Ovary (tissue), 9 donors: ENCODE measurements around the gene NUSAP1. TPM values are rescaled to one million over a fixed set of nuclear protein-coding genes. Genes with fewer than 3 reads are reported as not detected.

Experiments used
- DNase-seq, 5 donors: peaks; one replicate each; pipeline ENCODE4 v3.0.0-alpha.2; 2019 to 2020
- H3K27ac ChIP-seq, 2 donors: fragments of 200-600 bp; one replicate each; pipeline versions ENCODE4 v1.5.1 to v1.8.0; 2019 to 2022
- H3K27me3 ChIP-seq: fragments of 200-600 bp; one replicate; pipeline ENCODE4 v1.8.0; 2022
- H3K36me3 ChIP-seq: fragments of 200-600 bp; sonication (generic); one replicate; pipeline ENCODE4 v1.5.1; 2019
- H3K4me1 ChIP-seq: one replicate; pipeline ENCODE4 v1.8.1; 2013; ENCODE audit warnings: mild to moderate bottlenecking, moderate library complexity; ENCODE audit not compliant: insufficient read depth
- H3K4me3 ChIP-seq: fragments of 200-600 bp; sonication (generic); one replicate; pipeline ENCODE4 v1.5.1; 2017
- H3K9me3 ChIP-seq, 2 donors: fragments of 200-600 bp in 1 of 2; sonication (generic) in 1 of 2; one replicate each; pipeline versions ENCODE4 v1.5.1 to v1.8.1; 2013 to 2019; ENCODE audit warnings: mild to moderate bottlenecking in 1 of 2, moderate library complexity in 1 of 2
- CTCF ChIP-seq, 3 donors: fragments of 450-650 bp in 2 of 3; fragments of 200-600 bp in 1 of 3; IDR thresholded peaks; one replicate each; pipeline versions ENCODE4 v1.5.1 to v1.8.0; 2016 to 2022; ENCODE audit warnings: antibody characterized with exemption in 3 of 3, mild to moderate bottlenecking in 1 of 3
- EP300 ChIP-seq: sonication (generic); formaldehyde crosslinking; IDR thresholded peaks from one replicate; pipeline ENCODE4 v1.6.1; 2017; ENCODE audit warnings: antibody characterized with exemption
- POLR2A ChIP-seq: fragments of 450-650 bp; IDR thresholded peaks from one replicate; pipeline ENCODE4 v1.6.1; 2017; ENCODE audit warnings: antibody characterized with exemption, mild to moderate bottlenecking, moderate library complexity
- WGBS, 3 donors: extraction: QIAGEN DNeasy Blood & Tissue Kit in 1 of 3; methylation state at CpG; one replicate each; pipeline versions ENCODE4 v1.1.5 to v1.1.7; 2013 to 2017; 5-methylcytosine and 5-hydroxymethylcytosine counted together
- intact Hi-C, 4 donors: fragments of 100-400 bp; cut with DNase I; formaldehyde crosslinking; loops; one replicate each; pipeline versions ENCODE4 v1.11.0 to v1.15.1; 2022 to 2023
- polyA plus RNA-seq, 2 donors: library from polyadenylated mRNA; stranded (reverse); fragments of 200-250 nt in 1 of 2; fragments of 350-450 nt in 1 of 2; fragmentation: Illumina TruSeq in 1 of 2; extraction: RNeasy Lipid Tissue Mini Kit (QIAGEN cat#74804) in 1 of 2; gene quantifications; one replicate each; pipeline ENCODE4 v1.2.3, GENCODE V29; 2013 to 2014
- total RNA-seq, 7 donors: library from RNA; depleted of rRNA in 2 of 7; stranded (reverse); fragments of >200 nt in 2 of 7; fragmentation: NEBNext Ultra II Directional in 3 of 7; extraction: Animal tissue kit (Norgen Biotek cat#: 25700) in 3 of 7; gene quantifications; one replicate each; pipeline versions ENCODE4 v1.1.0 to v1.2.4, GENCODE V29; 2016 to 2023
- donor health status: DM: no; HTN: no; CAD: no; lungs with moderate emphysema.
- donor health status: DM: no; HTN: no; CAD: no.
- donor health status: Bipolar disorder and iron deficiency.
- donor health status: DM: yes; HTN: yes; CAD: no.
- donor health status: DM: no; HTN: no; CAD: no.
- donor health status: DM: yes; HTN: yes; CAD: no.

Gene NUSAP1
- total and polyA plus RNA-seq, 9 donors = 2.2 to 14.8 (median 5.8) TPM

DNA sequence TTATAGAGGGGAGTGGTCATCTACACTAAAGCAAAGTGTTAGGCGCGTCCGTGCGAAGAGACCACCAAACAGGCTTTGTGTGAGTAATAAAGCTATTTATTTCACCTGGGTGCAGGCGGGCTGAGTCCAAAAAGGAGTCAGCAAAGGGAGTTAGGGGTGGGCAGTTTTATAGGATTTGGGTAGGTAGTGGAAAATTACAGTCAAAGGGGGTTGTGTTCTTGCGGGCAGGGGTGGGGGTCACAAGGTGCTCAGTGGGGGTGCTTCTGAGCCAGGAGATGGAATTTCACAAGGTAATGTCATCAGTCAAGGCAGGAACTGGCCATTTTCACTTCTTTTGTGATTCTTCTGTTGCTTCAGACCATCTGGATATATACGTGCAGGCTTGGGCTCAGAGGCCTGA is 47.4 kb upstream of the NUSAP1 start:
- no peaks in the 10 kb centered on the region for H3K36me3 ChIP-seq
- 41 to 50% (median 47%) methylated on average over 7 of the region's 7 CpGs for WGBS, 3 donors
- intact Hi-C loops = no loop called here
- H3K27ac ChIP-seq = no peak overlapping the region
- no peak for DNase-seq
- H3K4me3 ChIP-seq = peak overlapping the region; percentile 100
- TF ChIP-seq POLR2A (no peak), EP300 (no peak), CTCF (IDR thresholded peaks at IDR 0.05) (no peak)
- no peaks in the 10 kb centered on the region for H3K9me3 ChIP-seq
- no peaks in the 10 kb centered on the region for H3K27me3 ChIP-seq
- peaks cover 7% of the 10 kb centered on the region for H3K4me1 ChIP-seq

GRCh38 chr15:41286665-41287333 is 45.9 kb upstream of the NUSAP1 start:
- WGBS, 3 donors = 94 to 96% (median 95%) methylated on average over 6 of the region's 6 CpGs
- intact Hi-C loops = no loop called here
- H3K27me3 ChIP-seq = no peaks in the 10 kb centered on the region
- H3K4me3 ChIP-seq = no peak overlapping the region
- H3K36me3 ChIP-seq = no peaks in the 10 kb centered on the region
- no peak for DNase-seq
- peaks cover 7% of the 10 kb centered on the region for H3K4me1 ChIP-seq
- TF ChIP-seq EP300 (no peak), CTCF (IDR thresholded peaks at IDR 0.05) (no peak), POLR2A (no peak)
- no peak overlapping the region for H3K27ac ChIP-seq
- H3K9me3 ChIP-seq = no peaks in the 10 kb centered on the region

- WGBS, 3 donors = 86 to 93% (median 90%) methylated on average over 1 of the region's 1 CpG
- intact Hi-C loops = no loop called here
- no peak overlapping the region for H3K27ac ChIP-seq
Observed at GRCh38 chr15:41288464-41288863, 44.2 kb upstream of the NUSAP1 start.

DNA sequence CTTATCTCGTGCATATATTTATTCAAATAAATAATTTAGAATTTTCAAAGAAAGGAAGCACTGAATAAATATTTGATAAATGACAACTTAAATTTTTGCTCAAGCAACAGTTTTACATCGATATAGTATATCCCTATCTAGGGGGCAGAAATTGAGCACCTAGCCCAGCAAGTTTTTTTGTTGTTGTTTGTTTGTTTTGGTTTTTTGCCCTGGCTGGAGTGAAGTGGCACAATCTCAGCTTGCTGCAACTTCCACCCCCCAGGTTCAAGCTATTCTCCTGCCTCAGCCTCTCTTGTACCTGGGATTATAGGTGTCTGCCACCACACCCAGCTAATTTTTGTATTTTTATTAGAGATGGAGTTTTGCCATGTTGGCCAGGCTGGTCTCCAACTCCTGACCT is 42.7 kb upstream of the NUSAP1 start:
- Histone ChIP-seq H3K4me1 (peaks cover 5% of the 10 kb centered on the region), H3K27me3 (no peaks in the 10 kb centered on the region), H3K36me3 (no peaks in the 10 kb centered on the region), H3K27ac (no peak overlapping the region), H3K4me3 (no peak overlapping the region), H3K9me3 (no peaks in the 10 kb centered on the region)
- WGBS, 3 donors = 74 to 90% (median 76%) methylated on average over 2 of the region's 2 CpGs
- no peak for DNase-seq
- intact Hi-C loops = no loop called here
- TF ChIP-seq CTCF (IDR thresholded peaks at IDR 0.05) = no peak
- no peak for TF ChIP-seq EP300
- TF ChIP-seq POLR2A = no peak

More at GRCh38 chr15:41288464-41288863, 44.2 kb upstream of the NUSAP1 start:
- Histone ChIP-seq H3K36me3 (no peaks in the 10 kb centered on the region), H3K4me1 (peaks cover 5% of the 10 kb centered on the region), H3K27me3 (no peaks in the 10 kb centered on the region), H3K4me3 (no peak overlapping the region), H3K9me3 (no peaks in the 10 kb centered on the region)
- TF ChIP-seq EP300 (no peak), POLR2A (no peak), CTCF (IDR thresholded peaks at IDR 0.05) (no peak)
- no peak for DNase-seq
